ENCODE measurements around the gene RTN4. TPM values are rescaled to one million over a fixed set of nuclear protein-coding genes. Genes with fewer than 3 reads are reported as not detected.

Gene RTN4
- total and polyA plus RNA-seq, 2 experiments from 2014 or later: 218 to 221 TPM

GRCh38 chr2:55043841-55044240 is 6.4 kb downstream of the RTN4 start (continued):
- TF ChIP-seq, protein P1, sequence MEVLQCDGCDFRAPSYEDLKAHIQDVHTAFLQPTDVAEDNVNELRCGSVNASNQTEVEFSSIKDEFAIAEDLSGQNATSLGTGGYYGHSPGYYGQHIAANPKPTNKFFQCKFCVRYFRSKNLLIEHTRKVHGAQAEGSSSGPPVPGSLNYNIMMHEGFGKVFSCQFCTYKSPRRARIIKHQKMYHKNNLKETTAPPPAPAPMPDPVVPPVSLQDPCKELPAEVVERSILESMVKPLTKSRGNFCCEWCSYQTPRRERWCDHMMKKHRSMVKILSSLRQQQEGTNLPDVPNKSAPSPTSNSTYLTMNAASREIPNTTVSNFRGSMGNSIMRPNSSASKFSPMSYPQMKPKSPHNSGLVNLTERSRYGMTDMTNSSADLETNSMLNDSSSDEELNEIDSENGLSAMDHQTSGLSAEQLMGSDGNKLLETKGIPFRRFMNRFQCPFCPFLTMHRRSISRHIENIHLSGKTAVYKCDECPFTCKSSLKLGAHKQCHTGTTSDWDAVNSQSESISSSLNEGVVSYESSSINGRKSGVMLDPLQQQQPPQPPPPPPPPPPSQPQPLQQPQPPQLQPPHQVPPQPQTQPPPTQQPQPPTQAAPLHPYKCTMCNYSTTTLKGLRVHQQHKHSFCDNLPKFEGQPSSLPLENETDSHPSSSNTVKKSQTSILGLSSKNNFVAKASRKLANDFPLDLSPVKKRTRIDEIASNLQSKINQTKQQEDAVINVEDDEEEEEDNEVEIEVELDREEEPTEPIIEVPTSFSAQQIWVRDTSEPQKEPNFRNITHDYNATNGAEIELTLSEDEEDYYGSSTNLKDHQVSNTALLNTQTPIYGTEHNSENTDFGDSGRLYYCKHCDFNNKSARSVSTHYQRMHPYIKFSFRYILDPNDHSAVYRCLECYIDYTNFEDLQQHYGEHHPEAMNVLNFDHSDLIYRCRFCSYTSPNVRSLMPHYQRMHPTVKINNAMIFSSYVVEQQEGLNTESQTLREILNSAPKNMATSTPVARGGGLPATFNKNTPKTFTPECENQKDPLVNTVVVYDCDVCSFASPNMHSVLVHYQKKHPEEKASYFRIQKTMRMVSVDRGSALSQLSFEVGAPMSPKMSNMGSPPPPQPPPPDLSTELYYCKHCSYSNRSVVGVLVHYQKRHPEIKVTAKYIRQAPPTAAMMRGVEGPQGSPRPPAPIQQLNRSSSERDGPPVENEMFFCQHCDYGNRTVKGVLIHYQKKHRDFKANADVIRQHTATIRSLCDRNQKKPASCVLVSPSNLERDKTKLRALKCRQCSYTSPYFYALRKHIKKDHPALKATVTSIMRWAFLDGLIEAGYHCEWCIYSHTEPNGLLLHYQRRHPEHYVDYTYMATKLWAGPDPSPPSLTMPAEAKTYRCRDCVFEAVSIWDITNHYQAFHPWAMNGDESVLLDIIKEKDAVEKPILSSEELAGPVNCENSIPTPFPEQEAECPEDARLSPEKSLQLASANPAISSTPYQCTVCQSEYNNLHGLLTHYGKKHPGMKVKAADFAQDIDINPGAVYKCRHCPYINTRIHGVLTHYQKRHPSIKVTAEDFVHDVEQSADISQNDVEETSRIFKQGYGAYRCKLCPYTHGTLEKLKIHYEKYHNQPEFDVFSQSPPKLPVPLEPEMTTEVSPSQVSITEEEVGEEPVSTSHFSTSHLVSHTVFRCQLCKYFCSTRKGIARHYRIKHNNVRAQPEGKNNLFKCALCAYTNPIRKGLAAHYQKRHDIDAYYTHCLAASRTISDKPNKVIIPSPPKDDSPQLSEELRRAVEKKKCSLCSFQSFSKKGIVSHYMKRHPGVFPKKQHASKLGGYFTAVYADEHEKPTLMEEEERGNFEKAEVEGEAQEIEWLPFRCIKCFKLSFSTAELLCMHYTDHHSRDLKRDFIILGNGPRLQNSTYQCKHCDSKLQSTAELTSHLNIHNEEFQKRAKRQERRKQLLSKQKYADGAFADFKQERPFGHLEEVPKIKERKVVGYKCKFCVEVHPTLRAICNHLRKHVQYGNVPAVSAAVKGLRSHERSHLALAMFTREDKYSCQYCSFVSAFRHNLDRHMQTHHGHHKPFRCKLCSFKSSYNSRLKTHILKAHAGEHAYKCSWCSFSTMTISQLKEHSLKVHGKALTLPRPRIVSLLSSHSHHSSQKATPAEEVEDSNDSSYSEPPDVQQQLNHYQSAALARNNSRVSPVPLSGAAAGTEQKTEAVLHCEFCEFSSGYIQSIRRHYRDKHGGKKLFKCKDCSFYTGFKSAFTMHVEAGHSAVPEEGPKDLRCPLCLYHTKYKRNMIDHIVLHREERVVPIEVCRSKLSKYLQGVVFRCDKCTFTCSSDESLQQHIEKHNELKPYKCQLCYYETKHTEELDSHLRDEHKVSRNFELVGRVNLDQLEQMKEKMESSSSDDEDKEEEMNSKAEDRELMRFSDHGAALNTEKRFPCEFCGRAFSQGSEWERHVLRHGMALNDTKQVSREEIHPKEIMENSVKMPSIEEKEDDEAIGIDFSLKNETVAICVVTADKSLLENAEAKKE (CRISPR knock-in tag; IDR thresholded peaks at IDR 0.05): no peak
- no peak for TF ChIP-seq STAT1 (IDR thresholded peaks at IDR 0.05; ENCODE audit: unreplicated experiment)
- no peak for TF ChIP-seq CREB1 (CRISPR knock-in tag; IDR thresholded peaks at IDR 0.05; ENCODE audit: low read depth)
- no peak for TF ChIP-seq ZNF331 (CRISPR knock-in tag; IDR thresholded peaks at IDR 0.05; ENCODE audit: low read depth)
- TF ChIP-seq POLR2AphosphoS5 (IDR thresholded peaks at IDR 0.05; ENCODE audit: low read depth): no peak
- TF ChIP-seq REST (IDR thresholded peaks at IDR 0.05; ENCODE audit: unreplicated experiment): no peak
- TF ChIP-seq NANOG (IDR thresholded peaks at IDR 0.05; ENCODE audit: borderline replicate concordance): no peak

Data from GM23338 (cell line).